H1 (cell line): ENCODE measurements around the gene SEC23IP. TPM values are rescaled to one million over a fixed set of nuclear protein-coding genes. Genes with fewer than 3 reads are reported as not detected.

Source experiments
- ATF3 ChIP-seq: IDR thresholded peaks from 2 replicates; pipeline ENCODE4 v1.6.1; 2011; ENCODE audit warnings: low read depth, mild to moderate bottlenecking, low read length; ENCODE audit not compliant: insufficient read depth
- CHD7 ChIP-seq: fragments of 300-600 bp; sonication (generic); IDR thresholded peaks from 2 replicates; pipeline ENCODE4 v1.7.1; 2012; ENCODE audit warnings: low read length, moderate library complexity, mild to moderate bottlenecking, inconsistent platforms; ENCODE audit not compliant: insufficient replicate concordance
- CREB1 ChIP-seq: IDR thresholded peaks from 2 replicates; pipeline ENCODE4 v1.6.1; 2012; ENCODE audit warnings: inconsistent platforms
- FOSL1 ChIP-seq: IDR thresholded peaks from 2 replicates; pipeline ENCODE4 v1.6.1; 2011; ENCODE audit warnings: mild to moderate bottlenecking, low read depth, low read length, moderate library complexity; ENCODE audit not compliant: insufficient read depth
- GABPA ChIP-seq: IDR thresholded peaks from 2 replicates; pipeline ENCODE4 v1.6.1; 2011; ENCODE audit warnings: mild to moderate bottlenecking, low read length, moderate library complexity, borderline replicate concordance; ENCODE audit not compliant: insufficient read depth
- JUN ChIP-seq: IDR thresholded peaks from 2 replicates; pipeline ENCODE4 v1.6.1; 2011; ENCODE audit warnings: low read depth, mild to moderate bottlenecking, improper control_type of control experiment, low read length
- NANOG ChIP-seq: IDR thresholded peaks from 2 replicates; pipeline ENCODE4 v1.6.1; 2011; ENCODE audit warnings: low read length, low read depth, mild to moderate bottlenecking, inconsistent platforms; ENCODE audit not compliant: insufficient read depth, poor library complexity, severe bottlenecking
- RXRA ChIP-seq: IDR thresholded peaks from 2 replicates; pipeline ENCODE4 v1.6.1; 2011; ENCODE audit warnings: low read depth, mild to moderate bottlenecking, low read length, moderate library complexity; ENCODE audit not compliant: insufficient read depth
- SIN3A ChIP-seq, 2 experiments: IDR thresholded peaks in 1 of 2; conservative IDR thresholded peaks in 1 of 2; 2 replicates each; pipeline ENCODE4 v1.6.1; 2011 to 2012; ENCODE audit warnings: low read length in 2 of 2, improper control_type of control experiment in 1 of 2, low read depth in 1 of 2, mild to moderate bottlenecking in 1 of 2
- SRF ChIP-seq: IDR thresholded peaks from 2 replicates; pipeline ENCODE4 v1.6.1; 2011; ENCODE audit warnings: mild to moderate bottlenecking, low read depth, low read length, moderate library complexity
- TEAD4 ChIP-seq: IDR thresholded peaks from 2 replicates; pipeline ENCODE4 v1.6.1; 2012; ENCODE audit warnings: low read depth, low read length, inconsistent platforms, mixed read lengths
- polyA plus RNA-seq, 7 experiments: library from polyadenylated mRNA; depleted of rRNA in 3 of 7; stranded (reverse) in 5 of 7; unstranded in 2 of 7; fragments of >200 nt in 5 of 7; fragments of 200-250 nt in 2 of 7; gene quantifications; 1 replicate in 5 of 7; 2 replicates in 1 of 7; 4 replicates in 1 of 7; pipeline versions ENCODE4 v1.2.1 to v1.2.3, GENCODE V29; 2011 to 2013; ENCODE audit warnings: missing spikeins in 2 of 7, mixed read lengths in 2 of 7
- total RNA-seq: library from RNA; stranded (reverse); fragmentation: NEBNext Ultra II Directional; extraction: Animal tissue kit (Norgen Biotek cat#: 25700); gene quantifications from 2 replicates; pipeline ENCODE4 v1.2.1, GENCODE V29; 2021

Gene SEC23IP
- total and polyA plus RNA-seq, 2 of the 8 experiments (the other 6 are each of a cell fraction or from before 2014, with no cell fraction given) = 29.0 to 105 TPM

- TF ChIP-seq CHD7 (no peak), FOSL1 (no peak), JUN (no peak), TEAD4 (no peak), SRF (no peak), NANOG (no peak), RXRA (no peak), GABPA (no peak), ATF3 (no peak), CREB1 (no peak), SIN3A (conservative IDR thresholded peaks at IDR 0.05 in 1 of 2, IDR thresholded peaks at IDR 0.05 in 1 of 2; ENCODE audit: low read depth in 1 of 2, low read length in 2 of 2) (no peak)
Measured at GRCh38 chr10:119852277-119852676, 40.3 kb upstream of the SEC23IP start (continued).
